Stomach (tissue), 4 donors: ENCODE measurements around the gene ATP8A1.

Source experiments
- CTCF ChIP-seq, 7 experiments: fragments of 450-650 bp in 4 of 7; fragments of 200-600 bp in 3 of 7; sonication (generic) in 3 of 7; IDR thresholded peaks; one replicate each; pipeline ENCODE4 v1.5.1; 2016 to 2019; ENCODE audit warnings: antibody characterized with exemption in 7 of 7, control low read depth in 2 of 7, mild to moderate bottlenecking in 1 of 7
- POLR2A ChIP-seq, 4 donors: fragments of 450-650 bp; IDR thresholded peaks; one replicate each; pipeline ENCODE4 v1.6.1; 2016; ENCODE audit warnings: antibody characterized with exemption in 4 of 4, control low read depth in 2 of 4, mild to moderate bottlenecking in 1 of 4, moderate library complexity in 1 of 4
- POLR2AphosphoS5 ChIP-seq, 3 donors: sonication (generic); formaldehyde crosslinking; IDR thresholded peaks; one replicate each; pipeline ENCODE4 v1.6.1; 2016; ENCODE audit warnings: antibody characterized with exemption in 3 of 3

- no peak for TF ChIP-seq POLR2A (IDR thresholded peaks at IDR 0.05)
- no peak for TF ChIP-seq CTCF (IDR thresholded peaks at IDR 0.05)
- TF ChIP-seq POLR2AphosphoS5 (IDR thresholded peaks at IDR 0.05) = no peak
Measured at GRCh38 chr4:42628740-42629139, 28.2 kb downstream of the ATP8A1 start.
